ENCODE data around the gene TOR1AIP2. TPM values are rescaled to one million over a fixed set of nuclear protein-coding genes. Genes with fewer than 3 reads are reported as not detected.
A peak's percentile ranks its signal among the peaks of the same experiment; 100 is the strongest.

TOR1AIP2 gene
- total RNA-seq, 5 donors from 2014 or later (not counting 1 experiment from before 2014, with no cell fraction given) = 39.6 to 65.9 (median 42.9) TPM

- Histone ChIP-seq H3K36me3 (ENCODE audit: control insufficient read depth in 2 of 2, extremely low read depth in 1 of 2, insufficient read depth in 1 of 2, low read length in 1 of 2) (peaks cover 3 to 70% of the 10 kb centered on the region in 2 donors), H3K27ac (ENCODE audit: low read length) (no peak overlapping the region), H3K4me3 (ENCODE audit: control insufficient read depth in 1 of 2, extremely low read depth in 1 of 2, low read length in 1 of 2) (no peak overlapping the region), H3K4me1 (ENCODE audit: control insufficient read depth in 1 of 2, extremely low read depth in 1 of 2, insufficient read depth in 2 of 2, low read length in 2 of 2) (peaks cover 14% of the 10 kb centered on the region in 2 experiments), H3K27me3 (replicated peaks in 1 of 2; ENCODE audit: control insufficient read depth in 2 of 2, extremely low read depth in 1 of 2, insufficient read depth in 2 of 2, low read length in 1 of 2) (no peaks in the 10 kb centered on the region), H3K9me3 (no peaks in the 10 kb centered on the region)
- H3K27ac Mint-ChIP-seq = no peak overlapping the region
- no peak for ATAC-seq (replicated peaks in 1 of 4)
- 100% methylated on average over 1 of the region's 4 CpGs for WGBS (ENCODE audit: insufficient coverage)
- DNase-seq = no peak
- H3K9me3 Mint-ChIP-seq = no peaks in the 10 kb centered on the region
- H3K27me3 Mint-ChIP-seq = no peaks in the 10 kb centered on the region
- peaks cover 43 to 44% (median 43%) of the 10 kb centered on the region in 3 donors for H3K4me1 Mint-ChIP-seq
- POLR2A ChIA-PET = interaction anchor here in 1 of 2 donors (0.7 kb wide), 1 partner anchor 45 kb away, joined by 3 read pairs; no protein-coding TSS in a partner anchor
- H3K36me3 Mint-ChIP-seq = peaks cover 19% of the 10 kb centered on the region
- CTCF ChIA-PET = interaction anchor here in 1 of 2 donors (0.9 kb wide), 1 partner anchor 22 kb away, joined by 3 read pairs; no protein-coding TSS in a partner anchor
- no peak overlapping the region for H3K4me3 Mint-ChIP-seq
These were observed 12.0 kb upstream of the TOR1AIP2 start for GRCh38 chr1:179889589-179889988.

- peaks cover 22% of the 10 kb centered on the region for H3K36me3 Mint-ChIP-seq
- H3K27me3 Mint-ChIP-seq = no peaks in the 10 kb centered on the region
- Histone ChIP-seq H3K9me3 (no peaks in the 10 kb centered on the region), H3K4me1 (ENCODE audit: control insufficient read depth in 1 of 2, extremely low read depth in 1 of 2, insufficient read depth in 2 of 2, low read length in 2 of 2) (peaks cover 16 to 20% of the 10 kb centered on the region in 2 experiments), H3K36me3 (ENCODE audit: control insufficient read depth in 2 of 2, extremely low read depth in 1 of 2, insufficient read depth in 1 of 2, low read length in 1 of 2) (peaks cover 3 to 60% of the 10 kb centered on the region in 2 donors), H3K27ac (ENCODE audit: low read length) (no peak overlapping the region), H3K4me3 (ENCODE audit: control insufficient read depth in 1 of 2, extremely low read depth in 1 of 2, low read length in 1 of 2) (no peak overlapping the region), H3K27me3 (replicated peaks in 1 of 2; ENCODE audit: control insufficient read depth in 2 of 2, extremely low read depth in 1 of 2, insufficient read depth in 2 of 2, low read length in 1 of 2) (no peaks in the 10 kb centered on the region)
- ChIA-PET POLR2A (interaction anchor here in 1 of 2 donors (0.6 kb wide), 2 partner anchors 42 to 178 kb away, joined by 5 to 6 read pairs; no protein-coding TSS in a partner anchor), CTCF (no interaction called here)
- peaks cover 52 to 56% (median 55%) of the 10 kb centered on the region in 3 donors for H3K4me1 Mint-ChIP-seq
- H3K27ac Mint-ChIP-seq = no peak overlapping the region
- ATAC-seq (replicated peaks in 1 of 4) (no peak), DNase-seq (no peak)
- H3K4me3 Mint-ChIP-seq = peak overlapping the region in 2 of 3 donors; percentile 1 to 10
- no peaks in the 10 kb centered on the region for H3K9me3 Mint-ChIP-seq
- WGBS (ENCODE audit: insufficient coverage) = no CpG with 5 or more reads among the region's 2 CpGs
These were observed 10.5 kb upstream of the TOR1AIP2 start for GRCh38 chr1:179888071-179888470.

GRCh38 chr1:179883745-179884138 is 6.1 kb upstream of the TOR1AIP2 start:
- DNase-seq (peak in 34 of 35 experiments; percentile 15 to 78 (median 54)), ATAC-seq (replicated peaks in 1 of 4) (peak in 1 of 4 experiments; percentile 36)
- peak overlapping the region; percentile 92 to 96 for H3K4me3 ChIP-seq (ENCODE audit: control insufficient read depth in 1 of 2, extremely low read depth in 1 of 2, low read length in 1 of 2)
- H3K4me1 Mint-ChIP-seq = peaks cover 58 to 70% (median 68%) of the 10 kb centered on the region in 3 donors
- H3K4me3 Mint-ChIP-seq = peak overlapping the region; percentile 93 to 99 (median 95)
- H3K27ac ChIP-seq (ENCODE audit: low read length) = peak overlapping the region; percentile 96
- H3K36me3 Mint-ChIP-seq = peaks cover 13% of the 10 kb centered on the region
- ChIA-PET CTCF (interaction anchor here (0.5 to 2.5 kb wide), 4 partner anchors 15 to 291 kb away, joined by 3 to 14 read pairs (median 10); partner anchors contain the start of gene CEP350 (in 1 of the 2)), POLR2A (interaction anchor here (0.6 to 2.7 kb wide), 7 partner anchors 14 to 71 kb away, joined by 3 to 22 read pairs (median 5); partner anchors contain the start of gene CEP350 (in 1 of the 2))
- WGBS (ENCODE audit: insufficient coverage) = 5% methylated on average over 4 of the region's 4 CpGs
- H3K27me3 Mint-ChIP-seq = no peaks in the 10 kb centered on the region
- no peaks in the 10 kb centered on the region for H3K9me3 ChIP-seq
- no peaks in the 10 kb centered on the region for H3K9me3 Mint-ChIP-seq
- no peaks in the 10 kb centered on the region for H3K27me3 ChIP-seq (replicated peaks in 1 of 2; ENCODE audit: control insufficient read depth in 2 of 2, extremely low read depth in 1 of 2, insufficient read depth in 2 of 2, low read length in 1 of 2)
- H3K27ac Mint-ChIP-seq = peak overlapping the region; percentile 100
- peaks cover 3 to 33% of the 10 kb centered on the region in 2 donors for H3K36me3 ChIP-seq (ENCODE audit: control insufficient read depth in 2 of 2, extremely low read depth in 1 of 2, insufficient read depth in 1 of 2, low read length in 1 of 2)
- H3K4me1 ChIP-seq (ENCODE audit: control insufficient read depth in 1 of 2, extremely low read depth in 1 of 2, insufficient read depth in 2 of 2, low read length in 2 of 2) = peaks cover 16 to 26% of the 10 kb centered on the region in 2 experiments

- CTCF ChIA-PET = interaction anchor here (0.5 to 2.5 kb wide), 5 partner anchors 15 to 292 kb away, joined by 3 to 14 read pairs (median 6); partner anchors contain the start of gene CEP350 (in 1 of the 2)
- ATAC-seq (replicated peaks in 1 of 4) = peak; percentile 11 to 42 (median 29)
- Mint-ChIP-seq H3K4me1 (peaks cover 60 to 72% (median 69%) of the 10 kb centered on the region in 3 donors), H3K36me3 (peaks cover 13% of the 10 kb centered on the region), H3K27ac (peak overlapping the region; percentile 100), H3K27me3 (no peaks in the 10 kb centered on the region), H3K4me3 (peak overlapping the region; percentile 93 to 99 (median 95)), H3K9me3 (no peaks in the 10 kb centered on the region)
- peak overlapping the region; percentile 92 to 96 for H3K4me3 ChIP-seq (ENCODE audit: control insufficient read depth in 1 of 2, extremely low read depth in 1 of 2, low read length in 1 of 2)
- DNase-seq = peak in 29 of 35 experiments; percentile 8 to 68 (median 38)
- POLR2A ChIA-PET = interaction anchor here (0.6 to 2.7 kb wide), 11 partner anchors 10 to 1150 kb away, joined by 3 to 22 read pairs (median 4); partner anchors contain the start of genes CEP350 (in 1 of the 2) and MR1 (in 1 of the 2)
- no peaks in the 10 kb centered on the region for H3K9me3 ChIP-seq
- H3K36me3 ChIP-seq (ENCODE audit: control insufficient read depth in 2 of 2, extremely low read depth in 1 of 2, insufficient read depth in 1 of 2, low read length in 1 of 2) = peaks cover 3 to 31% of the 10 kb centered on the region in 2 donors
- no peaks in the 10 kb centered on the region for H3K27me3 ChIP-seq (replicated peaks in 1 of 2; ENCODE audit: control insufficient read depth in 2 of 2, extremely low read depth in 1 of 2, insufficient read depth in 2 of 2, low read length in 1 of 2)
- under 1% methylated on average over 14 of the region's 26 CpGs for WGBS (ENCODE audit: insufficient coverage)
- H3K27ac ChIP-seq (ENCODE audit: low read length) = peak overlapping the region; percentile 96
- peaks cover 16 to 26% of the 10 kb centered on the region in 2 experiments for H3K4me1 ChIP-seq (ENCODE audit: control insufficient read depth in 1 of 2, extremely low read depth in 1 of 2, insufficient read depth in 2 of 2, low read length in 2 of 2)
These were observed 5.6 kb upstream of the TOR1AIP2 start for GRCh38 chr1:179883040-179883744.

- H3K27ac Mint-ChIP-seq = peak within 1 kb of the TSS; percentile 100
- peaks cover 0 to 26% of the 10 kb centered on the region in 2 donors for H3K36me3 ChIP-seq (ENCODE audit: control insufficient read depth in 2 of 2, extremely low read depth in 1 of 2, insufficient read depth in 1 of 2, low read length in 1 of 2)
- no peaks in the 10 kb centered on the region for H3K27me3 ChIP-seq (replicated peaks in 1 of 2; ENCODE audit: control insufficient read depth in 2 of 2, extremely low read depth in 1 of 2, insufficient read depth in 2 of 2, low read length in 1 of 2)
- peak; percentile 93 to 99 (median 97) for DNase-seq
- under 1% methylated on average over 72 of the region's 72 CpGs for WGBS (ENCODE audit: insufficient coverage)
- H3K4me3 ChIP-seq (ENCODE audit: control insufficient read depth in 1 of 2, extremely low read depth in 1 of 2, low read length in 1 of 2) = peak within 1 kb of the TSS; percentile 92 to 96
- no peaks in the 10 kb centered on the region for H3K27me3 Mint-ChIP-seq
- peaks cover 60 to 72% (median 69%) of the 10 kb centered on the region in 3 donors for H3K4me1 Mint-ChIP-seq
- peak within 1 kb of the TSS; percentile 93 to 99 (median 95) for H3K4me3 Mint-ChIP-seq
- H3K36me3 Mint-ChIP-seq = peaks cover 9% of the 10 kb centered on the region
- no peaks in the 10 kb centered on the region for H3K9me3 Mint-ChIP-seq
- POLR2A ChIA-PET = interaction anchor here (0.6 to 2.7 kb wide), 8 partner anchors 10 to 1151 kb away, joined by 3 to 22 read pairs (median 3); partner anchors contain the start of genes AXDND1 (in 1 of the 2), CEP350 (in 1 of the 2) and MR1 (in 1 of the 2)
- CTCF ChIA-PET = interaction anchor here (0.5 to 2.5 kb wide), 6 partner anchors 14 to 176 kb away, joined by 3 to 14 read pairs (median 4); partner anchors contain the start of gene CEP350 (in 1 of the 2)
- H3K27ac ChIP-seq (ENCODE audit: low read length) = peak within 1 kb of the TSS; percentile 96
- ATAC-seq (replicated peaks in 1 of 4) = peak; percentile 79 to 84 (median 80)
- no peaks in the 10 kb centered on the region for H3K9me3 ChIP-seq
- peaks cover 18 to 26% of the 10 kb centered on the region in 2 experiments for H3K4me1 ChIP-seq (ENCODE audit: control insufficient read depth in 1 of 2, extremely low read depth in 1 of 2, insufficient read depth in 2 of 2, low read length in 2 of 2)
These were observed 4.8 kb upstream of the TOR1AIP2 start, which contains the start of gene TOR1AIP1 for GRCh38 chr1:179882253-179883039. TOR1AIP1 (plus strand) TSS chr1:179882285; CDS start chr1:179882503, 218 bp downstream.
